Activated CD8-positive, alpha-beta memory T cell treated with anti-CD3 and anti-CD28 coated beads, Interleukin-2, amount 50 U/mL, for 24 hours (primary cell): Measurements from ENCODE around the gene CCDC74B.
"Not testable (repeated sequence)": the region's sequence is repeated elsewhere in the genome, so short reads cannot be mapped to it uniquely, and the experiment has no call there.

Source experiments
- DNase-seq: peaks from one replicate; pipeline ENCODE4 v3.0.0-alpha.2; 2020; ENCODE audit errors: extremely low read depth

The CCDC74B gene

GRCh38 chr2:130145006-130145414 lies at the start of gene CCDC74B:
Gene CCDC74B (minus strand): TSS chr2:130145112. CDS start chr2:130144996, 116 bp downstream.
- DNase-seq = not testable (repeated sequence)

GRCh38 chr2:130193824-130194223 lies 48.9 kb upstream of the CCDC74B start:
- DNase-seq = not testable (repeated sequence)

GRCh38 chr2:130192451-130192850 lies 47.5 kb upstream of the CCDC74B start:
- not testable (repeated sequence) for DNase-seq

GRCh38 chr2:130191319-130191718 lies 46.4 kb upstream of the CCDC74B start:
- not testable (repeated sequence) for DNase-seq

GRCh38 chr2:130190237-130190636 lies 45.3 kb upstream of the CCDC74B start:
- DNase-seq = no peak

GRCh38 chr2:130188958-130189357 lies 44.0 kb upstream of the CCDC74B start:
- not testable (repeated sequence) for DNase-seq

- DNase-seq = not testable (repeated sequence)
Observed at GRCh38 chr2:130187859-130188792, 43.2 kb upstream of the CCDC74B start.

GRCh38 chr2:130187268-130187667 lies 42.4 kb upstream of the CCDC74B start:
- no peak for DNase-seq

- DNase-seq = no peak
Observed at GRCh38 chr2:130186391-130186790, 41.5 kb upstream of the CCDC74B start.

- no peak for DNase-seq
Observed at GRCh38 chr2:130185896-130186295, 41.0 kb upstream of the CCDC74B start.

GRCh38 chr2:130185436-130185835 lies 40.5 kb upstream of the CCDC74B start:
- DNase-seq = no peak

- DNase-seq = no peak
Observed at GRCh38 chr2:130183512-130184373, 38.8 kb upstream of the CCDC74B start.

- not testable (repeated sequence) for DNase-seq
Observed at GRCh38 chr2:130182826-130183511, 38.1 kb upstream of the CCDC74B start.

- peak; percentile 80 for DNase-seq
Observed at GRCh38 chr2:130181880-130182682, 37.2 kb upstream of the CCDC74B start, which contains the start of gene MZT2B. Gene MZT2B (plus strand): TSS chr2:130182262. CDS start chr2:130182283, 21 bp downstream.

- DNase-seq = peak; percentile 98
Observed at GRCh38 chr2:130181325-130181879, 36.5 kb upstream of the CCDC74B start, which contains the start of gene SMPD4. Gene SMPD4 (minus strand): TSS chr2:130181602. CDS start chr2:130176592, 5,010 bp downstream.

- DNase-seq = not testable (repeated sequence)
Observed at GRCh38 chr2:130180404-130181324, 35.8 kb upstream of the CCDC74B start.

GRCh38 chr2:130174866-130175265 lies 30.0 kb upstream of the CCDC74B start:
- not testable (repeated sequence) for DNase-seq

GRCh38 chr2:130169896-130170295 lies 25.0 kb upstream of the CCDC74B start:
- DNase-seq = no peak

- not testable (repeated sequence) for DNase-seq
Observed at GRCh38 chr2:130169163-130169562, 24.3 kb upstream of the CCDC74B start.
